ENCODE data around the gene UBA52. TPM values are rescaled to one million over a fixed set of nuclear protein-coding genes. Genes with fewer than 3 reads are reported as not detected.
"Not testable (repeated sequence)": the region's sequence is repeated elsewhere in the genome, so short reads cannot be mapped to it uniquely, and the experiment has no call there.

The UBA52 gene
- total RNA-seq, 1 donor from 2014 or later: 747 TPM

DNA sequence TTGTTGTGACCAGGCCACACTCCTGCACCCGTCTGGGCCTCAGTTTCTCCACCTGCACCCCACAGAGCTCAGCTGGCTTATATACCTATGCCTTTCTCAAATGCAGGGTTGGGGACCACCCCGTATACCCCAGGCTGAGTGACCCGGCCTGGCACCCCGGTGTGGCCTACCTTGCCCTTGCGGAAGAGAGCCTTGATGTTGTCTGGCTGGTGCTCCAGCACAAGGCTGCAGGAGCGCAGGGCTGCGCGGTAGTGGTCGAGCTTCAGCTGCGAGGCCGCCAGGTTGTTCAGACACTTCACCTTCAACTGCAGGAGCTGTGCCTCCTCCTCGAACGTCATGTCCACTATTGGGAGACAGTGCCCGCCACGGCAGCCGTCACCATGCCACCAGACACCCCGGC is 34.2 kb upstream of the UBA52 start:
- no peak for DNase-seq (ENCODE audit: extremely low spot score in 2 of 2)
- no peak overlapping the region for H3K4me3 ChIP-seq
- H3K4me1 ChIP-seq: peaks cover 15% of the 10 kb centered on the region
- intact Hi-C loops (cut with DNase I): no loop called here
- H3K9me3 ChIP-seq: no peaks in the 10 kb centered on the region
- TF ChIP-seq POLR2A (IDR thresholded peaks at IDR 0.05): no peak
- no peak overlapping the region for H3K27ac ChIP-seq
- no peaks in the 10 kb centered on the region for H3K27me3 ChIP-seq
- H3K36me3 ChIP-seq: peaks cover 0 to 56% of the 10 kb centered on the region in 2 donors

DNA sequence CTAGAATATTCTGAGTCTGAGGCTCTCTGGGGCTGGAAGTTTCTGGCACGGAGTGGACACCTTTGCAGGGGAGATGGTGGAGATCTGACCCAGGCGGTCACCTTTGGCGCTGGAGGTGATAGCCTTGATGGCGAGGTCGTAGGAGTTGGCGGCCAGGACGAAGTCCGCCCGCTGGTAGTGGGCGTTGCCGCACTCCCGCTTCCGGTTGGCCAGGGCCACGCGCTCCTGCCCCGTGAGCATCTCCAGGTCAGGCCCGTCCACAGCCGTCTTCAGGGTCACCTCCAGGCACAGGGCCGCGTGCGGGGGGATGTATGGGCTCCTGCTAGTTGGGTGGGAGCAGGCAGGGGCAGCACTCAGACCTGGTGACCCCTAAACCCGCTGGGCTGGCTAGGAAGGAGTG is 33.5 kb upstream of the UBA52 start:
- no peak overlapping the region for H3K4me3 ChIP-seq
- intact Hi-C loops (cut with DNase I): no loop called here
- peaks cover 0 to 49% of the 10 kb centered on the region in 2 donors for H3K36me3 ChIP-seq

DNA sequence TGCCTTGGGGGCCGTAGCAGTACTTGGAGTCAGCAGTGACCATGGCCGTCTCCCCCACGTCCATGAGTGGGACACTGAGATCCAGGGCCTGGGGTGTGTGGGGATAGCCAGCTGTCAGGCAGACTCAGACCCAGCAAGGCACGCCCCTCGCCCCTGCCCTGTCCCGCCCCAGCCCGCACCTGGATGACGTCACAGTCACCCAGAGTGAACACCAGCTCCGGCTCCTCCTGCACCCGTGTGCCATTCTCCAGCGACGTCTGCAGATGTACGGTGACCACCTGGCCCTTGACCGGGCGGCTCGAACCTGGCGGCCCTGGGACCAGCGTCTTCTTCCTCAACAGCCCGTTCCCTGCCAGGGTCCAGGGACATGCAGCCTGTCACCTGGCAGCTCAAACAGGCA is 32.3 kb upstream of the UBA52 start:
- Histone ChIP-seq H3K4me1 (peaks cover 18% of the 10 kb centered on the region), H3K27me3 (no peaks in the 10 kb centered on the region), H3K4me3 (no peak overlapping the region), H3K36me3 (peaks cover 0 to 45% of the 10 kb centered on the region in 2 donors), H3K27ac (no peak overlapping the region), H3K9me3 (no peaks in the 10 kb centered on the region)
- no peak for TF ChIP-seq POLR2AphosphoS5 (IDR thresholded peaks at IDR 0.05; ENCODE audit: insufficient read depth in 1 of 2, low read depth in 1 of 2)
- TF ChIP-seq POLR2A (IDR thresholded peaks at IDR 0.05): no peak
- TF ChIP-seq, protein P1, sequence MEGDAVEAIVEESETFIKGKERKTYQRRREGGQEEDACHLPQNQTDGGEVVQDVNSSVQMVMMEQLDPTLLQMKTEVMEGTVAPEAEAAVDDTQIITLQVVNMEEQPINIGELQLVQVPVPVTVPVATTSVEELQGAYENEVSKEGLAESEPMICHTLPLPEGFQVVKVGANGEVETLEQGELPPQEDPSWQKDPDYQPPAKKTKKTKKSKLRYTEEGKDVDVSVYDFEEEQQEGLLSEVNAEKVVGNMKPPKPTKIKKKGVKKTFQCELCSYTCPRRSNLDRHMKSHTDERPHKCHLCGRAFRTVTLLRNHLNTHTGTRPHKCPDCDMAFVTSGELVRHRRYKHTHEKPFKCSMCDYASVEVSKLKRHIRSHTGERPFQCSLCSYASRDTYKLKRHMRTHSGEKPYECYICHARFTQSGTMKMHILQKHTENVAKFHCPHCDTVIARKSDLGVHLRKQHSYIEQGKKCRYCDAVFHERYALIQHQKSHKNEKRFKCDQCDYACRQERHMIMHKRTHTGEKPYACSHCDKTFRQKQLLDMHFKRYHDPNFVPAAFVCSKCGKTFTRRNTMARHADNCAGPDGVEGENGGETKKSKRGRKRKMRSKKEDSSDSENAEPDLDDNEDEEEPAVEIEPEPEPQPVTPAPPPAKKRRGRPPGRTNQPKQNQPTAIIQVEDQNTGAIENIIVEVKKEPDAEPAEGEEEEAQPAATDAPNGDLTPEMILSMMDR (IDR thresholded peaks at IDR 0.05): no peak
- intact Hi-C loops (cut with DNase I): no loop called here
- no peak for DNase-seq (ENCODE audit: extremely low spot score in 2 of 2)

More for the DNA sequence above, 33.5 kb upstream of the UBA52 start:
- no peak for DNase-seq (ENCODE audit: extremely low spot score in 2 of 2)
- TF ChIP-seq, protein P1 (IDR thresholded peaks at IDR 0.05): no peak
- H3K4me1 ChIP-seq: peaks cover 18% of the 10 kb centered on the region
- H3K27me3 ChIP-seq: no peaks in the 10 kb centered on the region
- no peaks in the 10 kb centered on the region for H3K9me3 ChIP-seq
- H3K27ac ChIP-seq: no peak overlapping the region

DNA sequence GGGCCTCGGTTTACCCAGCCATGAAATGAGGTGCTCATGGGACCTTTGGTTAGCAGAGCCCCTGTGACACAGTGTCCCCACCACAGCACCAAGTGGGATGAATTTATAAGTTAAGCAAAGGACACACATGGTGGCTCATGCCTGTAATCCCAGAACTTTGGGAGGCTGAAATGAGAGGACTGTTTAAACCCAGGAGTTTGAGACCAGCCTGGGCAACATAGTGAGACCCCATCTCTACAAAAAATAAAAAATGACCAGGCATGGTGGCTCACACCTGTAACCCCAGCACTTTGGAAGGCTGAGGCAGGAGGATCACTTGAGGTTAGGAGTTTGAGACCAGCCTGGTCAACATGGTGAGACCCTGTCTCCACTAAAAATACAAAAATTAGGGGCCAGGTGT is 31.5 kb upstream of the UBA52 start:
- Histone ChIP-seq H3K36me3 (peaks cover 0 to 45% of the 10 kb centered on the region in 2 donors), H3K4me1 (peaks cover 18% of the 10 kb centered on the region)
- H3K9me3 ChIP-seq; H3K4me3 ChIP-seq; H3K27me3 ChIP-seq; DNase-seq (ENCODE audit: extremely low spot score in 2 of 2); intact Hi-C loops (cut with DNase I); H3K27ac ChIP-seq: not testable (repeated sequence)

DNA sequence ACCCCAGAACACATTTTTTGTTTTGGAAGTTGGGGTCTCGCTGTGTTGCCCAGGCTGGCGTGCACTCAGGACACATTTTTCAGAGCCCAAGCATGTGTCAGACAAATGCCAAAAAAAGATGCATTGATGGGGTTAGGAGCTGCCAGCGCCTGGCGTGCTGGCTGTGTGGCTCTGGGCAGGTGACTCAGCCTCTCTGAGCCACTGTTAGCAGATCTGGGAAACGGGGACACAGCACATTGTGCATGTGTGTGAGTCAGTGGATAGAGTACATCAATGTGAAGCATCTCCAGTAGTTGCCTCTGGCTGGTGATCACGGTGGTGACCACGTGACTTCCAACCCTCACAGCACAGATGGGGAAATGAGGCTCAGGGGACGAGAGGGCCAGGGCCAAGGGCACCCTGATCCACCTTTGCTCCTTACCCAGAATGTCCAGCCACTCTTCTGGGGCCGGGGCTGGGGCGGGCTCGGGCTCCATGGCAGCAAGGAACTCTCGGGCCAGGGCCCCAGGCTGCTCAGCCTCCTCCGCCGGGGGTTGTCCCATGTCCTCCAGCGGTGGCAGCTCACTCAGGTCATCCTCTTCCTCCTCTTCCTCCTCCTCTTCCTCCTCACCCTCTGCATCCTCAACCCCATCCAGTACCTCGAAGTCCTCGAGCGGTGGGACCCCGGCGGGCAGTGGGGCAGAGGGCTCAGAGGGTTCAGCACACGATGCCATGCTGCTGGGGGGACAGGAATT is 30.2 kb upstream of the UBA52 start:
- Histone ChIP-seq H3K27ac (peak overlapping the region; percentile 94), H3K36me3 (peaks cover 0 to 38% of the 10 kb centered on the region in 2 donors)

More for the DNA sequence above, 30.2 kb upstream of the UBA52 start:
- Histone ChIP-seq H3K4me3 (peak overlapping the region in 1 of 2 donors; percentile 98), H3K4me1 (peaks cover 18% of the 10 kb centered on the region), H3K9me3 (no peaks in the 10 kb centered on the region), H3K27me3 (no peaks in the 10 kb centered on the region)
- intact Hi-C loops (cut with DNase I): no loop called here
- no peak for DNase-seq (ENCODE audit: extremely low spot score in 2 of 2)
- TF ChIP-seq POLR2AphosphoS5 (IDR thresholded peaks at IDR 0.05; ENCODE audit: insufficient read depth in 1 of 2, low read depth in 1 of 2) (no peak), POLR2A (IDR thresholded peaks at IDR 0.05) (no peak)
- TF ChIP-seq, protein P1 (IDR thresholded peaks at IDR 0.05): no peak
